ENCODE results near the gene DLG2. TPM values are rescaled to one million over a fixed set of nuclear protein-coding genes. Genes with fewer than 3 reads are reported as not detected.

DLG2 gene
- total and polyA plus RNA-seq, 2 donors (not counting 3 experiments of a cell fraction or from before 2014, with no cell fraction given): 0.15 to 1.1 TPM

GRCh38 chr11:83480811-83481210 lies 2146.3 kb downstream of the DLG2 start:
- intact Hi-C loops (cut with micrococcal nuclease): no loop called here
- BruUV-seq (replicated peaks): no TSS peak
- ChIA-PET CTCF (interaction anchor here (0.7 to 1.0 kb wide), 2 partner anchors 18 to 258 kb away, joined by 3 read pairs; no protein-coding TSS in a partner anchor), POLR2A (no interaction called here)
- H2AFZ ChIP-seq (ENCODE audit: low read depth, low read length): no peak overlapping the region
- no peaks in the 10 kb centered on the region for H3K36me3 ChIP-seq (ENCODE audit: control insufficient read depth in 2 of 2, extremely low read depth in 1 of 2, insufficient read depth in 2 of 2, low read length in 2 of 2)
- FAIRE-seq (no peak), DNase-seq (ENCODE audit: low read depth, low spot score) (no peak)
- H3K27me3 ChIP-seq (ENCODE audit: control insufficient read depth in 2 of 2, insufficient read depth in 2 of 2, low read length in 2 of 2): no peaks in the 10 kb centered on the region
- no peaks in the 10 kb centered on the region for H3K79me2 ChIP-seq (ENCODE audit: control insufficient read depth, insufficient read depth, low read length)
- H3K9ac ChIP-seq (replicated peaks; ENCODE audit: extremely low read depth, insufficient read depth, low read length): no peak overlapping the region
- TF ChIP-seq POLR2AphosphoS5 (IDR thresholded peaks at IDR 0.05; ENCODE audit: insufficient read depth, low read depth, low read length): no peak
- no peak for TF ChIP-seq CTCF (IDR thresholded peaks at IDR 0.05; ENCODE audit: extremely low read depth in 1 of 2, insufficient read depth in 1 of 2, low read depth in 1 of 2, low read length in 2 of 2)
- TF ChIP-seq FOS (IDR thresholded peaks at IDR 0.05; ENCODE audit: borderline replicate concordance, insufficient read depth, low read length): no peak
- no peak for TF ChIP-seq JUN (IDR thresholded peaks at IDR 0.05; ENCODE audit: borderline replicate concordance, insufficient read depth, insufficient read length, low read depth)
- TF ChIP-seq MAX (IDR thresholded peaks at IDR 0.05; ENCODE audit: insufficient read depth, insufficient read length): no peak
- no peak for TF ChIP-seq EZH2 (IDR thresholded peaks at IDR 0.05; ENCODE audit: borderline replicate concordance, low read depth, low read length, severe bottlenecking)
- TF ChIP-seq MYC (IDR thresholded peaks at IDR 0.05; ENCODE audit: low read depth, low read length): no peak
- no peak for TF ChIP-seq GATA2 (IDR thresholded peaks at IDR 0.05; ENCODE audit: insufficient read depth, insufficient read length, low read depth, low read length)
- no peak for TF ChIP-seq POLR2A (IDR thresholded peaks at IDR 0.05; ENCODE audit: low read depth, low read length)
- H3K9me1 ChIP-seq (replicated peaks; ENCODE audit: control insufficient read depth, extremely low read depth, insufficient read depth, low read length): no peaks in the 10 kb centered on the region
- no peaks in the 10 kb centered on the region for H3K9me3 ChIP-seq (replicated peaks; ENCODE audit: control insufficient read depth, insufficient read depth, low read length)
- dilution Hi-C loops (cut with MboI; ENCODE audit: extremely low pct_ligation_motif_present, low sequenced_read_pairs): no loop called here
- H4K20me1 ChIP-seq (replicated peaks; ENCODE audit: control insufficient read depth, extremely low read depth, insufficient read depth, low read length): no peaks in the 10 kb centered on the region
- no peak overlapping the region for H3K4me2 ChIP-seq (ENCODE audit: insufficient read depth, low read length)
- no peak overlapping the region for H3K4me3 ChIP-seq (replicated peaks in 1 of 3; ENCODE audit: insufficient read depth in 1 of 3, low read depth in 1 of 3, low read length in 3 of 3)
- H3K4me1 ChIP-seq (ENCODE audit: control insufficient read depth, extremely low read depth, insufficient read depth, low read length): no peaks in the 10 kb centered on the region
- H3K27ac ChIP-seq (ENCODE audit: insufficient read depth, low read depth, low read length): no peak overlapping the region
